ENCODE results near the gene DCLRE1A. TPM values are rescaled to one million over a fixed set of nuclear protein-coding genes. Genes with fewer than 3 reads are reported as not detected.

Gene DCLRE1A
- total and polyA plus RNA-seq, 2 donors from 2014 or later, result 4.2 to 5.7 TPM

GRCh38 chr10:113867904-113868303 is 14.0 kb upstream of the DCLRE1A start:
- Histone ChIP-seq H3K9ac (ENCODE audit: low read length in 3 of 3) (no peak overlapping the region), H3K9me3 (ENCODE audit: control insufficient read depth in 2 of 3, insufficient read depth in 1 of 3, low read length in 3 of 3) (peaks cover 0 to 7% (median 1%) of the 10 kb centered on the region in 3 donors), H3K27ac (ENCODE audit: low read depth in 2 of 2, low read length in 2 of 2) (no peak overlapping the region), H3K4me1 (ENCODE audit: control insufficient read depth in 2 of 3, insufficient read depth in 2 of 3, low read depth in 1 of 3, low read length in 3 of 3) (no peaks in the 10 kb centered on the region), H3K27me3 (ENCODE audit: control insufficient read depth, insufficient read depth, low read length) (no peaks in the 10 kb centered on the region), H3K36me3 (ENCODE audit: control insufficient read depth in 2 of 3, insufficient read depth in 3 of 3, low read length in 3 of 3) (no peaks in the 10 kb centered on the region), H3K4me3 (ENCODE audit: low read length in 3 of 3) (no peak overlapping the region)
- intact Hi-C loops (cut with DNase I), result no loop called here
- FAIRE-seq (no peak), DNase-seq (no peak)
- TF ChIP-seq, protein P1, sequence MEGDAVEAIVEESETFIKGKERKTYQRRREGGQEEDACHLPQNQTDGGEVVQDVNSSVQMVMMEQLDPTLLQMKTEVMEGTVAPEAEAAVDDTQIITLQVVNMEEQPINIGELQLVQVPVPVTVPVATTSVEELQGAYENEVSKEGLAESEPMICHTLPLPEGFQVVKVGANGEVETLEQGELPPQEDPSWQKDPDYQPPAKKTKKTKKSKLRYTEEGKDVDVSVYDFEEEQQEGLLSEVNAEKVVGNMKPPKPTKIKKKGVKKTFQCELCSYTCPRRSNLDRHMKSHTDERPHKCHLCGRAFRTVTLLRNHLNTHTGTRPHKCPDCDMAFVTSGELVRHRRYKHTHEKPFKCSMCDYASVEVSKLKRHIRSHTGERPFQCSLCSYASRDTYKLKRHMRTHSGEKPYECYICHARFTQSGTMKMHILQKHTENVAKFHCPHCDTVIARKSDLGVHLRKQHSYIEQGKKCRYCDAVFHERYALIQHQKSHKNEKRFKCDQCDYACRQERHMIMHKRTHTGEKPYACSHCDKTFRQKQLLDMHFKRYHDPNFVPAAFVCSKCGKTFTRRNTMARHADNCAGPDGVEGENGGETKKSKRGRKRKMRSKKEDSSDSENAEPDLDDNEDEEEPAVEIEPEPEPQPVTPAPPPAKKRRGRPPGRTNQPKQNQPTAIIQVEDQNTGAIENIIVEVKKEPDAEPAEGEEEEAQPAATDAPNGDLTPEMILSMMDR (IDR thresholded peaks at IDR 0.05; ENCODE audit: borderline replicate concordance, extremely low read depth, insufficient read depth), result no peak

GRCh38 chr10:113866551-113867394 is 12.9 kb upstream of the DCLRE1A start:
- DNase-seq (no peak), FAIRE-seq (no peak)
- intact Hi-C loops (cut with DNase I), result no loop called here
- Histone ChIP-seq H3K9ac (ENCODE audit: low read length in 3 of 3) (no peak overlapping the region), H3K4me3 (ENCODE audit: low read length in 3 of 3) (no peak overlapping the region), H3K4me1 (ENCODE audit: control insufficient read depth in 2 of 3, insufficient read depth in 2 of 3, low read depth in 1 of 3, low read length in 3 of 3) (no peaks in the 10 kb centered on the region), H3K27me3 (ENCODE audit: control insufficient read depth, insufficient read depth, low read length) (no peaks in the 10 kb centered on the region), H3K27ac (ENCODE audit: low read depth in 2 of 2, low read length in 2 of 2) (no peak overlapping the region), H3K36me3 (ENCODE audit: control insufficient read depth in 2 of 3, insufficient read depth in 3 of 3, low read length in 3 of 3) (no peaks in the 10 kb centered on the region), H3K9me3 (ENCODE audit: control insufficient read depth in 2 of 3, insufficient read depth in 1 of 3, low read length in 3 of 3) (peaks cover 0 to 1% (median under 1%) of the 10 kb centered on the region in 3 donors)
- TF ChIP-seq, protein P1 (IDR thresholded peaks at IDR 0.05; ENCODE audit: borderline replicate concordance, extremely low read depth, insufficient read depth), result no peak

DNA sequence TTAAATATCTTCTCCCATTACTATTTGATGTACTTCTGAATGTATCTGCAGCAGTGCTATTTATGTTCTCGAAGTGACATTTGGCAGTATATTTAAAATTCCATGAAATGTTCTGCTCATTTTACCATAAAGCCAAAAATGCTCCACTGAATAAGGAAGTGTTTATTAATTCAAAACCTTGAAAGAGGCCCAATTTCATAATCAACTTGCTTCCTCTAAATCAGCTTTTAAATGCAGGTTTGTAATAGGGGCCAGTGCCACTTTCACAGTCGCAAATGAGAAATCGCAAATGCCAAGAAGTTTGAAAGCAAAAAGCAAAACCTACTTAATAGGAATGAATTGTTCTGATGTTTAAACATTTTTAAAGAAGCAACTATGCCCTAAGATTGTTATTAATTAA is 12.0 kb upstream of the DCLRE1A start:
- no peaks in the 10 kb centered on the region for H3K27me3 ChIP-seq (ENCODE audit: control insufficient read depth, insufficient read depth, low read length)
- TF ChIP-seq, protein P1 (IDR thresholded peaks at IDR 0.05; ENCODE audit: borderline replicate concordance, extremely low read depth, insufficient read depth), result no peak
- intact Hi-C loops (cut with DNase I), result no loop called here

More for the DNA sequence above, 12.0 kb upstream of the DCLRE1A start:
- no peak for FAIRE-seq
- no peaks in the 10 kb centered on the region for H3K4me1 ChIP-seq (ENCODE audit: control insufficient read depth in 2 of 3, insufficient read depth in 2 of 3, low read depth in 1 of 3, low read length in 3 of 3)
- peaks cover 0 to 2% (median 0%) of the 10 kb centered on the region in 3 donors for H3K36me3 ChIP-seq (ENCODE audit: control insufficient read depth in 2 of 3, insufficient read depth in 3 of 3, low read length in 3 of 3)
- no peak overlapping the region for H3K27ac ChIP-seq (ENCODE audit: low read depth in 2 of 2, low read length in 2 of 2)
- H3K9me3 ChIP-seq (ENCODE audit: control insufficient read depth in 2 of 3, insufficient read depth in 1 of 3, low read length in 3 of 3), result no peaks in the 10 kb centered on the region
- DNase-seq, result no peak
- no peak overlapping the region for H3K4me3 ChIP-seq (ENCODE audit: low read length in 3 of 3)
- no peak overlapping the region for H3K9ac ChIP-seq (ENCODE audit: low read length in 3 of 3)
